A549 (cell line): Measurements from ENCODE around the gene SYNGR4.

Source experiments
- CHD2 ChIP-seq: fragments of 150-350 bp; IDR thresholded peaks from 2 replicates; pipeline ENCODE4 v1.6.1; 2014; ENCODE audit warnings: low read length; ENCODE audit not compliant: partially characterized antibody
- TF ChIP-seq, protein P1 (sequence below): fragments of >200 bp; sonication (Bioruptor Twin); formaldehyde crosslinking; IDR thresholded peaks from 3 replicates; pipeline ENCODE4 v1.5.1; 2016

DNA sequence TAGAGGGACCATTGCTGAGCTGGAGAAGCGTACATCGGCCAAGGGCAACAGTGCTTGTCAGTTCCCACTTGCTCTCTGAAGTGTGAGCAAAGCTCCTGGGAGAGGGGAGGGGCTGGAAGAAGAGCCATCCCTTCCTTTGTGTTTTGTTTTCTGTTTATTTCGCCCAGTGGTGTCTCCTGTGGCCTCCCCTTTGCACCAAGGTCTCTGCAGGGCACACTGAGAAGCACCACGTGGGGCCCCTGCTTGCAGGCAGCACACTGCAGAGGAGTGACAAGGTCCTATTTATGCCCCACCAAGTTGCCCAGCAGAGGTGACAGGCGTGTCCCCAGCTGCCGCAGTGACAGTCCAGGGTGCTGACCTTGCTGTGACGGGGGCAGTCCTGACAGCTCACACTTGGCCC, 53.3 kb downstream of the SYNGR4 start:
- no peak for TF ChIP-seq CHD2
- TF ChIP-seq, protein P1, sequence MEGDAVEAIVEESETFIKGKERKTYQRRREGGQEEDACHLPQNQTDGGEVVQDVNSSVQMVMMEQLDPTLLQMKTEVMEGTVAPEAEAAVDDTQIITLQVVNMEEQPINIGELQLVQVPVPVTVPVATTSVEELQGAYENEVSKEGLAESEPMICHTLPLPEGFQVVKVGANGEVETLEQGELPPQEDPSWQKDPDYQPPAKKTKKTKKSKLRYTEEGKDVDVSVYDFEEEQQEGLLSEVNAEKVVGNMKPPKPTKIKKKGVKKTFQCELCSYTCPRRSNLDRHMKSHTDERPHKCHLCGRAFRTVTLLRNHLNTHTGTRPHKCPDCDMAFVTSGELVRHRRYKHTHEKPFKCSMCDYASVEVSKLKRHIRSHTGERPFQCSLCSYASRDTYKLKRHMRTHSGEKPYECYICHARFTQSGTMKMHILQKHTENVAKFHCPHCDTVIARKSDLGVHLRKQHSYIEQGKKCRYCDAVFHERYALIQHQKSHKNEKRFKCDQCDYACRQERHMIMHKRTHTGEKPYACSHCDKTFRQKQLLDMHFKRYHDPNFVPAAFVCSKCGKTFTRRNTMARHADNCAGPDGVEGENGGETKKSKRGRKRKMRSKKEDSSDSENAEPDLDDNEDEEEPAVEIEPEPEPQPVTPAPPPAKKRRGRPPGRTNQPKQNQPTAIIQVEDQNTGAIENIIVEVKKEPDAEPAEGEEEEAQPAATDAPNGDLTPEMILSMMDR = no peak
